ENCODE measurements around the gene TMEM250.

The TMEM250 gene

GRCh38 chr9:136160381-136160841, 41.7 kb upstream of the TMEM250 start:
- no peaks in the 10 kb centered on the region for H3K9me3 ChIP-seq (ENCODE audit: low read length)
- H3K36me3 ChIP-seq (ENCODE audit: insufficient read depth, low read length), result no peaks in the 10 kb centered on the region
- no peak overlapping the region for H2AFZ ChIP-seq (ENCODE audit: low read length)
- no peak for TF ChIP-seq CTCF (IDR thresholded peaks at IDR 0.05; ENCODE audit: low read length)
- no peak overlapping the region for H3K4me2 ChIP-seq (ENCODE audit: low read length)
- no peaks in the 10 kb centered on the region for H3K79me2 ChIP-seq (ENCODE audit: insufficient read depth, low read length)
- H3K27ac ChIP-seq (ENCODE audit: low read depth, low read length, poor library complexity, severe bottlenecking), result no peak overlapping the region
- H3K27me3 ChIP-seq (ENCODE audit: insufficient read depth, low read length), result 0 out of 2 replicates have a peak, but pooled peaks cover 4% of the 10 kb centered on the region
- no peaks in the 10 kb centered on the region for H3K4me1 ChIP-seq (ENCODE audit: insufficient read depth, low read length, severe bottlenecking)
- H3K9me2 ChIP-seq (ENCODE audit: low read depth, low read length), result no peaks in the 10 kb centered on the region
- no peaks in the 10 kb centered on the region for H4K20me1 ChIP-seq (ENCODE audit: insufficient read depth, low read length)
- H3K4me3 ChIP-seq (ENCODE audit: low read depth, low read length, poor library complexity, severe bottlenecking), result no peak overlapping the region
- H3K9ac ChIP-seq (ENCODE audit: low read length), result no peak overlapping the region
- H3F3A ChIP-seq (ENCODE audit: insufficient read depth, low read length), result no peaks in the 10 kb centered on the region

DNA sequence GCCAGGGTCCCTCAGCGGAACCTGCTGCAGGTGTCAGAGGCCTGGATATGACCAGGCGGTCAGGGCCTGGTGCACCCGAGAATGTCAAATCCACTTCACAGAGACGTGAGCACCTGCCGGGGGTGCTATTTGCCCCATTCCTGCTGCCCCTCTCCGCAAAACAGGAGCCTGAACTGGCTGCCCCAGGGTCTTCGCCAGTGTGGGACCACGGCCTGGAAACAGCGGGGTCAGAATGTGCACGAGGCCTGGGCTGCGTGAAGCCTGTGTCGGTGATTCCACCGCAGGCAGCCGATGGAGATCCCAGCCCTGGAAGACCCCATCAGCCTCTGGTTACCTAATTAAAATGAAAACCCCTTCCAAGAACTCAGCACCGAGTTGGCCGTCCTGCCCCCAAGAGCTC, 41.2 kb upstream of the TMEM250 start:
- H2AFZ ChIP-seq (ENCODE audit: low read length), result no peak overlapping the region
- 0 out of 2 replicates have a peak, but pooled peaks cover 4% of the 10 kb centered on the region for H3K27me3 ChIP-seq (ENCODE audit: insufficient read depth, low read length)
- H3F3A ChIP-seq (ENCODE audit: insufficient read depth, low read length), result no peaks in the 10 kb centered on the region
- no peak overlapping the region for H3K9ac ChIP-seq (ENCODE audit: low read length)
- H3K9me2 ChIP-seq (ENCODE audit: low read depth, low read length), result no peaks in the 10 kb centered on the region
- no peak overlapping the region for H3K4me3 ChIP-seq (ENCODE audit: low read depth, low read length, poor library complexity, severe bottlenecking)
- H3K9me3 ChIP-seq (ENCODE audit: low read length), result no peaks in the 10 kb centered on the region
- H3K79me2 ChIP-seq (ENCODE audit: insufficient read depth, low read length), result no peaks in the 10 kb centered on the region
- H3K36me3 ChIP-seq (ENCODE audit: insufficient read depth, low read length), result no peaks in the 10 kb centered on the region
- TF ChIP-seq CTCF (IDR thresholded peaks at IDR 0.05; ENCODE audit: low read length) (no peak), EZH2 (IDR thresholded peaks at IDR 0.05; ENCODE audit: borderline replicate concordance, low read length) (no peak)
- H3K4me1 ChIP-seq (ENCODE audit: insufficient read depth, low read length, severe bottlenecking), result no peaks in the 10 kb centered on the region
- no peak overlapping the region for H3K4me2 ChIP-seq (ENCODE audit: low read length)
- H4K20me1 ChIP-seq (ENCODE audit: insufficient read depth, low read length), result no peaks in the 10 kb centered on the region
- H3K27ac ChIP-seq (ENCODE audit: low read depth, low read length, poor library complexity, severe bottlenecking), result no peak overlapping the region

DNA sequence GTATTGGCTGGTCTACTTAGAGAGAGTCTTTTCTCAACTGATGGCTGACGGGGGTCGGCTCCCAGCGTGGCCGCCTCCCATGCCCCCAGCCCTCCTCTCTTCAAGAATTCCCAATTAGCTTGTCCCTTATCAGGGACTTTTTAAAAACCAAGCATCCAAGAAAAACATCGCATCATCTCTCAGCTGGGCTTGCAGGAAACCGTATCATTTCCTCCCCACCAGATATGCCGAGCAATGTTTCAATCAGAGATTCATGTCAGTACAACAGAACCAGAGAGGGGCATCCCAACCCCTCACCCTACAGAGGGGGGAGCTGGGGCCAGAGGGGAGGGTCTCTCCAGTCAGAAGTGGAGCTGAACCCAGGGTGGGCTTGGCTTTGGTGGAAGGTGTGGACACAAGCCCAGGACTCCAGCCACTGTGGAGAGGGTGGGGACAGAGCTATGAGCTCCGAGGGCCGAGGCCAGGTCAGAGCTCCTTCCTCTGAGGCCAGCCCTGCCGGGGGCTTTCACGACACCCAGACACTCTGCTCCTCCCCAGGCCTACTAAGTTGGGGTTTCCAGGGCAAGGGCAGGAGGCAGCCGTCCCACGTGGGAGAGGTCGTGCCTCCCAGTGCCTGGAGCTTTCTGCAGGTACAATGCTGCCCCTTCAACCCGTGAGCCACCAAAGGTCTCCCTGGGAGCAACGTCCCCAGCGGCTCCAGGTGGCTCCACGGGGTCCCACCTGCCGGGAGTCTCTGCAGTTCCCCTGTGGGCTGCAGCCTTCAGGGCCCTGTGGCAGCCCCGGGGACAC, 39.0 kb upstream of the TMEM250 start:
- H4K20me1 ChIP-seq (ENCODE audit: insufficient read depth, low read length), result no peaks in the 10 kb centered on the region
- H3K27me3 ChIP-seq (ENCODE audit: insufficient read depth, low read length), result 0 out of 2 replicates have a peak, but pooled peaks cover 4% of the 10 kb centered on the region
- no peak overlapping the region for H3K9ac ChIP-seq (ENCODE audit: low read length)
- H3F3A ChIP-seq (ENCODE audit: insufficient read depth, low read length), result no peaks in the 10 kb centered on the region
- no peaks in the 10 kb centered on the region for H3K79me2 ChIP-seq (ENCODE audit: insufficient read depth, low read length)
- H3K4me1 ChIP-seq (ENCODE audit: insufficient read depth, low read length, severe bottlenecking), result no peaks in the 10 kb centered on the region
- H3K36me3 ChIP-seq (ENCODE audit: insufficient read depth, low read length), result no peaks in the 10 kb centered on the region
- no peak overlapping the region for H3K4me2 ChIP-seq (ENCODE audit: low read length)
- TF ChIP-seq EZH2 (IDR thresholded peaks at IDR 0.05; ENCODE audit: borderline replicate concordance, low read length), result no peak
- TF ChIP-seq CTCF (IDR thresholded peaks at IDR 0.05; ENCODE audit: low read length), result no peak
- no peak overlapping the region for H3K27ac ChIP-seq (ENCODE audit: low read depth, low read length, poor library complexity, severe bottlenecking)
- H2AFZ ChIP-seq (ENCODE audit: low read length), result no peak overlapping the region
- H3K9me3 ChIP-seq (ENCODE audit: low read length), result no peaks in the 10 kb centered on the region
- H3K4me3 ChIP-seq (ENCODE audit: low read depth, low read length, poor library complexity, severe bottlenecking), result no peak overlapping the region
- no peaks in the 10 kb centered on the region for H3K9me2 ChIP-seq (ENCODE audit: low read depth, low read length)

Data from OCI-LY1 (cell line).